Measurements from ENCODE around the gene LMAN2L.

The LMAN2L gene

DNA sequence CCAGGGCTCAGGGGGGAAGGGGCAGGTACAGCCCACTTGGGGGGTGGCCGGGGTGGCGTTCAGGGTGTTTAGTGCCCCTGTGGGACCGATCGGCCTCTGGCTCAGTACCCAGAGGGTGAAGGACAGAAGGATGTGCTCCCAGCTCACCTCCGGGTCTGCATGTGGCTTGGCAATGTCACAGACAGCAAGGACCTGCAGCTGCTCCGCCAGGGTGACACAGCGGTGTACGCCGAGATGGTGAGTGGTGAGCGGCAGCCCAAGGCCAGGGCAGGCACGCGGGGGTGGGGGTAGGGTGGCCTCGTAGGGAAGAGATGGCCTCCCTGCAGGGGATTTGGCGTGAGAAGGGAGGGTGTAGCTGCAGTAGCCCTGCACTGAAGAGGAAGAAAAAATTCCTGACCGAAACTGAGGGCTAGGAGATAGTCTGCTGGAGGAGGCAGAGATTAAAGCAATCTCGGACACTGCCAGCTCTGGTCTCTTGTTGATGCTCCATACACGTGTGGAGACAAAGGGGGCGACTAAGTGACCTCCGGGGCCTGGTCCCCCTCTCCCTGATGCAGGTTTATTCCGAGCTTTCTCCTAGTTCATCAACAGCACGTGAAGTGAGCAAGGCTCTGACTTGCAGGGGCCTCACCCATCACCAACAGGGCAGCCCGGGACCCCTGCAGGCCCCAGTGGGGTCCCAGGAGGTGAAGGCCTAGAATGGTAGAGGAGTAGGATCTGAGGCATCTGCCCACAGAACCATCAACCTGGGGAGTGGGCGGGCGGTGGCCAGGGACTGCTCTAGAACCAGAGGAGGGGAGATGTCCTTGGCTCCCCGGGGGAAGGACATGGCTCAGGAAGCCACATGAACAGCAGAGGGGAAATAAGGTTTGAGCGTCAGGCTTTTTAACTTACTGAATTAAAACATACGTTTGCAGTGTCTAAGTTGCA lies 51.9 kb downstream of the LMAN2L start:
- TF ChIP-seq, protein P1, sequence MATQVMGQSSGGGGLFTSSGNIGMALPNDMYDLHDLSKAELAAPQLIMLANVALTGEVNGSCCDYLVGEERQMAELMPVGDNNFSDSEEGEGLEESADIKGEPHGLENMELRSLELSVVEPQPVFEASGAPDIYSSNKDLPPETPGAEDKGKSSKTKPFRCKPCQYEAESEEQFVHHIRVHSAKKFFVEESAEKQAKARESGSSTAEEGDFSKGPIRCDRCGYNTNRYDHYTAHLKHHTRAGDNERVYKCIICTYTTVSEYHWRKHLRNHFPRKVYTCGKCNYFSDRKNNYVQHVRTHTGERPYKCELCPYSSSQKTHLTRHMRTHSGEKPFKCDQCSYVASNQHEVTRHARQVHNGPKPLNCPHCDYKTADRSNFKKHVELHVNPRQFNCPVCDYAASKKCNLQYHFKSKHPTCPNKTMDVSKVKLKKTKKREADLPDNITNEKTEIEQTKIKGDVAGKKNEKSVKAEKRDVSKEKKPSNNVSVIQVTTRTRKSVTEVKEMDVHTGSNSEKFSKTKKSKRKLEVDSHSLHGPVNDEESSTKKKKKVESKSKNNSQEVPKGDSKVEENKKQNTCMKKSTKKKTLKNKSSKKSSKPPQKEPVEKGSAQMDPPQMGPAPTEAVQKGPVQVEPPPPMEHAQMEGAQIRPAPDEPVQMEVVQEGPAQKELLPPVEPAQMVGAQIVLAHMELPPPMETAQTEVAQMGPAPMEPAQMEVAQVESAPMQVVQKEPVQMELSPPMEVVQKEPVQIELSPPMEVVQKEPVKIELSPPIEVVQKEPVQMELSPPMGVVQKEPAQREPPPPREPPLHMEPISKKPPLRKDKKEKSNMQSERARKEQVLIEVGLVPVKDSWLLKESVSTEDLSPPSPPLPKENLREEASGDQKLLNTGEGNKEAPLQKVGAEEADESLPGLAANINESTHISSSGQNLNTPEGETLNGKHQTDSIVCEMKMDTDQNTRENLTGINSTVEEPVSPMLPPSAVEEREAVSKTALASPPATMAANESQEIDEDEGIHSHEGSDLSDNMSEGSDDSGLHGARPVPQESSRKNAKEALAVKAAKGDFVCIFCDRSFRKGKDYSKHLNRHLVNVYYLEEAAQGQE (IDR thresholded peaks at IDR 0.05; ENCODE audit: insufficient read depth in 1 of 2, low read depth in 2 of 2, low read length in 2 of 2), result no peak
- TF ChIP-seq TAF1 (IDR thresholded peaks at IDR 0.05; ENCODE audit: borderline replicate concordance, insufficient read depth, low read length) (no peak), POLR2AphosphoS5 (IDR thresholded peaks at IDR 0.05; ENCODE audit: low read depth, low read length) (no peak), FOXP2 (optimal IDR thresholded peaks at IDR 0.05; ENCODE audit: borderline replicate concordance, extremely low read depth, extremely low read length, insufficient read depth) (no peak), SIN3A (IDR thresholded peaks at IDR 0.05; ENCODE audit: borderline replicate concordance, insufficient read depth, low read length) (no peak)

DNA sequence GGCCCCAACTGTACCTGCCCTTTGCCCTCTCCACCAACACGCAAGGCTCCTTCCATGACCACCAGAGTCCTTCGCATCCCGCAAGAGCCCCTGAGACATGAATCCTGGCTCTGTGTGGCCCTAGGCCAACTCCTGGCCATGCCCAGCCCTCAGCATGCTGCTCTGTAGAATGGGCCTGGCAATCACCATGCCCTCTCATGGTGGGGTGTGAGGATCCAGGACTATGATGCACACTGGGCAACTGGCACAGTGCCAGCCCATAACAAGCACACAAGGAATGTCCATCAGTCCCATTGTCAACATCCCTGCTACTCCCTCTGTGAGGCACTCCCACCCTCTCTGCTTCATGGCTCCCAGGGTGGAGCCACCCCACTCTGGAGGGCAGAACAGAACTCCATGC lies 52.6 kb downstream of the LMAN2L start:
- no peak for TF ChIP-seq SIN3A (IDR thresholded peaks at IDR 0.05; ENCODE audit: borderline replicate concordance, insufficient read depth, low read length)
- no peak for TF ChIP-seq FOXP2 (optimal IDR thresholded peaks at IDR 0.05; ENCODE audit: borderline replicate concordance, extremely low read depth, extremely low read length, insufficient read depth)
- no peak for TF ChIP-seq TAF1 (IDR thresholded peaks at IDR 0.05; ENCODE audit: borderline replicate concordance, insufficient read depth, low read length)
- TF ChIP-seq, protein P1 (IDR thresholded peaks at IDR 0.05; ENCODE audit: insufficient read depth in 1 of 2, low read depth in 2 of 2, low read length in 2 of 2), result no peak
- no peak for TF ChIP-seq POLR2AphosphoS5 (IDR thresholded peaks at IDR 0.05; ENCODE audit: low read depth, low read length)

DNA sequence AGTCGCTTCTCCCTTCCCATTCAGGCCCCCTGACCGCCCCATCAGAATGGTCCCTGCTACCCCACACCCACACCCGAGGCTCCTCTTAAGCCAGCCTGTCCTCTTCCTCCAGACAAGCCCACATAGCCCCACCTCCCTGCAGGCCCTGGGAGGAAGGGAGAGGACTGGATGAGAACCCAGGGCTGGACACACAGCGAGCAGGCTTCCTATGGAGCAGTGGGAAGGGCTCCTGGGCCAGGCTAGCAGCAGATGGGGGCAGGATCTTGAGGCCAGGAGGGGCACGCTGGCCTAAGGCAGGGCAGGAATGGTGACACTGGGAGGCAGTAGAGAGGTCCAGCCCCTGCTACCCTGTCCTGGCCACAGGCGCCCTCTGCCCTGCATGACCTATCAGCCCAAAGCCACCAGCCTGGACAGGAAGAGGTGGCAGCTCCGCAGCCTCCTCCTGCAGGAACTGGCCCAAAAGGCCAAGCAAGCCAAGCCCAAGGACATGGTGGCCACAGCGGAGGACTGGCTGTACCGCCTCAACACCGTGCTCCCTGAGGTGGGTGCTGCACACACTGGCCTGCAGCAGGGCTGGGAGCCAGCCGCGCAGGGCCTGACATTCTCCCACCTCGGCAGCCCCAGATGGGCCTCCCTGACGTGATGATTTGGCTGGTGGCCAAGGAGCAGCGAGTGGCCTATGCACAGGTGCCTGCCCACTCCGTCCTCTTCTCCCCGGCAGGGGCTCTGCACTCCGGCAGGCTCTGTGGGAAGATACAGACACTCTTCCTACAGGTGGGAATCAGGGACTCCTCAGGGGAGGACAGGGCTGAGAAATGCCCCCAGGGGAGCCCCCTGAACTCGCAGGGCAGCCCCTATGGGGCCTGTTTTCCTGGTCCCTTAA lies 54.0 kb downstream of the LMAN2L start:
- TF ChIP-seq TAF1 (IDR thresholded peaks at IDR 0.05; ENCODE audit: borderline replicate concordance, insufficient read depth, low read length), result no peak
- TF ChIP-seq, protein P1 (IDR thresholded peaks at IDR 0.05; ENCODE audit: insufficient read depth in 1 of 2, low read depth in 2 of 2, low read length in 2 of 2), result no peak
- TF ChIP-seq FOXP2 (optimal IDR thresholded peaks at IDR 0.05; ENCODE audit: borderline replicate concordance, extremely low read depth, extremely low read length, insufficient read depth), result no peak
- TF ChIP-seq POLR2AphosphoS5 (IDR thresholded peaks at IDR 0.05; ENCODE audit: low read depth, low read length), result no peak
- TF ChIP-seq SIN3A (IDR thresholded peaks at IDR 0.05; ENCODE audit: borderline replicate concordance, insufficient read depth, low read length), result no peak

DNA sequence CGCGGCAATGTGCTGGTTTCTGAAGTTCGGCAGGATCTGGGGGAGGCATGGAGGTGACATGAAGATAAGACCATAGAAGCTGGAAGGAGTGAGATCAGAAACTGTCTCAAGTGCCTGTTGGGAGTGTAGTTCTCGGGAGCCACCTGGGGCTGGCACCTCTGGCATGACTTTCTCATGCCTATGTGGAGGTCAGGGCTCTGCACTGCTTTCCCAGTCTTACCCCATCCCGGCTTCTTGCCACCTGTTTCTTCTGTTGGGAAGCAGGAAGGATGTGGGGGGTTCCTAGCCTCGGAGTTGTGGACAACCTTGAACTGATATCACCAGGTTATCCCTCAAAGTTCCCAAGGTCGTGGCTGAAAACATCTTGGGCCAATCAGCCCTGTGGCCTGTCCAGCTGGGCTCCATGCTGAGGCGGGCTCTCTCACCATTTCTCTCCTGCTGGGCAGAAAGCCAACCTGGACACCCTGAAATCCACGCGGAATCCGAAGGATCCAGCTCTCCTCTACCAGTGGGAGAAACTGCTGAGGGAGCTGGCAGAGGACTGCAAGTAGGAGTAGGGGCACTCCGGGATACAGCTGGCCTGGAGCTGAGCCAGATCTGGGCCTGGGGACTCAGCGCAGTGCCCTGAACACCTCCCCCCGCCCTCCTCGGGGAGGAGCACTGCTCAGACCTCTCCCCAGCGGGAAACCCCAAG lies 54.8 kb downstream of the LMAN2L start:
- TF ChIP-seq TAF1 (IDR thresholded peaks at IDR 0.05; ENCODE audit: borderline replicate concordance, insufficient read depth, low read length) (no peak), FOXP2 (optimal IDR thresholded peaks at IDR 0.05; ENCODE audit: borderline replicate concordance, extremely low read depth, extremely low read length, insufficient read depth) (no peak), SIN3A (IDR thresholded peaks at IDR 0.05; ENCODE audit: borderline replicate concordance, insufficient read depth, low read length) (no peak), POLR2AphosphoS5 (IDR thresholded peaks at IDR 0.05; ENCODE audit: low read depth, low read length) (no peak)
- TF ChIP-seq, protein P1 (IDR thresholded peaks at IDR 0.05; ENCODE audit: insufficient read depth in 1 of 2, low read depth in 2 of 2, low read length in 2 of 2), result no peak
